HG03045 (cell line): Measurements from ENCODE around the gene GGNBP2.
"Not testable (repeated sequence)": the region's sequence is repeated elsewhere in the genome, so short reads cannot be mapped to it uniquely, and the experiment has no call there.

Source experiments
- ATAC-seq: cut with Tn5 transposase; IDR thresholded peaks from one replicate; pipeline ENCODE4 v1.9.1; 2021; ENCODE audit warnings: mild to moderate bottlenecking, moderate library complexity; ENCODE audit not compliant: unreplicated experiment

The GGNBP2 gene

GRCh38 chr17:36599546-36600250 lies 55.0 kb downstream of the GGNBP2 start:
- ATAC-seq, result no peak

GRCh38 chr17:36600465-36600864 lies 55.7 kb downstream of the GGNBP2 start:
- no peak for ATAC-seq

GRCh38 chr17:36600936-36601302 lies 56.2 kb downstream of the GGNBP2 start:
- ATAC-seq, result peak; percentile 7

- ATAC-seq, result peak; percentile 75
Observed at GRCh38 chr17:36601303-36602029, 56.7 kb downstream of the GGNBP2 start, which contains the start of gene MRM1. MRM1 (plus strand) TSS chr17:36601583; CDS start chr17:36601811, 228 bp downstream.

GRCh38 chr17:36602030-36602748 lies 57.5 kb downstream of the GGNBP2 start:
- peak; percentile 17 for ATAC-seq

DNA sequence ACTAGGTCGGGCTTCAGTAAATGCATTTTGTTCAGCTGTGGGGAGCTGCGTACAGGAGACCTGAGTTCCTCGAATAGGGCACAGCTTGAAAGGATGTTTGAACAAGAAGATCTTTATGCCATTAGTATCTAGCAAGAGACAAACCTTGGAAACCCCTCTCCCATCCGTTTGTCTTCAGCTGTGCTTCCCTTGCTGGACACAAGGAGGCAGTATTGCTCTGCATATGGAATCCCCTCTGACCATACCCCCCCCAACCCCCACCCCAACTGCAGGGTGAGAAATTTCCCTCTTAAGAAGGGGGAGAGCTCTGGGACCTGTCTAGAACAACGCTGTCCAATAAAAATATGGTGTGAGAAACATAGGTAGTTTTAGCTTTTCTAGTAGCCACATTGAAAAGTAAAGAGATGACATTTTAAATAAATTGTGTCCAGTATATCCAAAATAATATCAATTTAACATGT lies 58.2 kb downstream of the GGNBP2 start:
- ATAC-seq, result no peak

DNA sequence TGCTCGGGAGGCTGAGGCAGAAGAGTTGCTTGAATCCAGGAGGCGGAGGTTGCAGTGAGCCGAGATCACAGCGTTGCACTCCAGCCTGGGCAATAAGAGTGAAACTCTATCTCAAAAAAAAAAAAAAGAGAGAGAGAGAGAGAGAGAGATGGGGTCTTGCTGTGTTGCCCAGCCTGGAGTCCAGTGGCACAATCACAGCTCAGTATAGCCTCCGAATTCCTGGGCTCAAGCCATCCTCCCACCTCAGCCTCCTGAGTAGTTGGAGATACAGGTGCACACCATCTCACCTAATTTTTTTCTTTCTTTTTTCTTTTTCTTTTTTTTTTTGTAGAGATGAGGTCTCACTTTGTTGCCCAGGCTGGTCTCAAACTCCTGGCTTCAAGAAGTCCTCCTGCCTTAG lies 60.3 kb downstream of the GGNBP2 start:
- not testable (repeated sequence) for ATAC-seq

GRCh38 chr17:36608280-36608679 lies 63.6 kb downstream of the GGNBP2 start:
- ATAC-seq, result no peak

- ATAC-seq, result no peak
Observed at GRCh38 chr17:36608794-36609497, 64.2 kb downstream of the GGNBP2 start.

DNA sequence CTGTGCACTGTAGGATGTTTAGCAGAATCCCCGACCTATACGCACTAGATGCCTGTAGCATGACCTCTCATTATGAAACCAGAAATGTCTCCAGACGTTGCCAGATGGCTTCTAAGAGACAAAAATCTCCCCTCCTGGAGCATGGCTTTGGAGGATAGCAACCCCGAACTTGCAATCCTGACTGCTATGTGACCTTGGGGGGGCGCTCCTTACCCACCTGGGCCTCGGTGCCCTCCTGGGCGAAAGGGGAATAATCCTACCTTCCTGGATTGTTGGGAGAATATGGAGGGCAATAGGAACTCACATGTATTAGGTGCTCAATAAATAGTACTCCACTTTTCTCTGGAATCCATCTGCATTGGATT lies 64.8 kb downstream of the GGNBP2 start:
- no peak for ATAC-seq

GRCh38 chr17:36610474-36610873 lies 65.8 kb downstream of the GGNBP2 start:
- no peak for ATAC-seq

GRCh38 chr17:36611345-36612072 lies 66.8 kb downstream of the GGNBP2 start:
- no peak for ATAC-seq

- ATAC-seq, result no peak
Observed at GRCh38 chr17:36612323-36612722, 67.6 kb downstream of the GGNBP2 start.

GRCh38 chr17:36613155-36613554 lies 68.4 kb downstream of the GGNBP2 start:
- no peak for ATAC-seq

- ATAC-seq, result no peak
Observed at GRCh38 chr17:36614081-36614480, 69.4 kb downstream of the GGNBP2 start.

GRCh38 chr17:36614933-36615332 lies 70.2 kb downstream of the GGNBP2 start:
- no peak for ATAC-seq

GRCh38 chr17:36616061-36617029 lies 71.6 kb downstream of the GGNBP2 start:
- no peak for ATAC-seq

DNA sequence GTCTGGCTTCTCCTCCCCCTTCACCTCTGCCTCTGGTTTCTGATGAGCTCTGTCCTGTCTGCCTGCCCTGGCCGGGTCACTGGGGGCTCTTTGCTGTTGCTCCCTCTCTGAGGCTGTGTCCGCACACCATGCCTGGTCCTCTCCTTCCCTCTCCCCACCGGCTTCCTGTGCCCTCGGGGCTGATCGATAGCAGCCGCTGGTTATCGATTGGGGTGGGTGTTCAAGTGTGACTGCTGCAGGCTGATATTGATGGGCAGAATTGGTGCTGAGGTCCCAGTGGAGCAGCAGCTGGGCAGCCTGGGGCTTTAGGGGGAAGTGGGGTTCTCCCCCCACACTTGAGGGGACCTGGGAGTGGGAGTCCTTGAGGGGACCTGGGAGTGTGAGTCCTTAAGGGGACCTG lies 73.1 kb downstream of the GGNBP2 start:
- ATAC-seq, result no peak

DNA sequence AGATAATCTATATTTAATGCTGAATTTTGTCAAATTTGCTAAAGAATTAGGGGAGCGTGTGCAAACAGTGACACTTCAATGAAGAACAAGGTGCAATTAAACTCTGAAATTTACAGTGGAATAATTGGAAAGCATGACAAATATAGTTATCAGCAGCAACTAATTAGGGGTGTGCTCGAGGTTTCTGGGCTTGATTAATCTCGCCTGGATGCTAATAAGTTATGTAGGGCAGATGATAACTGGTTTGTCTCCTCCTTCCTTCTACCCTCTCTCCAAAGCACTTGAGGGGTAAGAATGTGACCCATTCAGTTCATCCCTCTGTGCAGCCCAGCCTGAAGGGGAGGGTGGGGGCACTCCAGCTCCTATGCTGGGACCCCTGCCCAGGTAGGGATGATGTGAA lies 78.6 kb downstream of the GGNBP2 start:
- no peak for ATAC-seq
